Sigmoid colon (tissue), 7 donors: ENCODE data around the gene SNAP47. TPM values are rescaled to one million over a fixed set of nuclear protein-coding genes. Genes with fewer than 3 reads are reported as not detected.
A peak's percentile ranks its signal among the peaks of the same experiment; 100 is the strongest.

Experiments
- DNase-seq: peaks from one replicate; pipeline ENCODE4 v3.0.0-alpha.2; 2019
- H3K27ac ChIP-seq, 4 donors: fragments of 200-600 bp; sonication (generic); one replicate each; pipeline ENCODE4 v1.5.1; 2016 to 2019; ENCODE audit warnings: mild to moderate bottlenecking in 1 of 4
- H3K27me3 ChIP-seq, 3 donors: fragments of 200-600 bp; sonication (generic); one replicate each; pipeline ENCODE4 v1.5.1; 2019; ENCODE audit warnings: mild to moderate bottlenecking in 1 of 3
- H3K36me3 ChIP-seq, 4 donors: fragments of 200-600 bp; sonication (generic); one replicate each; pipeline ENCODE4 v1.5.1; 2016 to 2019
- H3K4me1 ChIP-seq, 4 donors: fragments of 200-600 bp; sonication (generic); one replicate each; pipeline ENCODE4 v1.5.1; 2017 to 2019
- H3K4me3 ChIP-seq, 4 donors: fragments of 200-600 bp; sonication (generic); one replicate each; pipeline ENCODE4 v1.5.1; 2017 to 2019; ENCODE audit warnings: mild to moderate bottlenecking in 2 of 4, moderate library complexity in 1 of 4
- H3K9me3 ChIP-seq, 4 donors: fragments of 200-600 bp in 3 of 4; sonication (generic) in 3 of 4; one replicate each; pipeline versions ENCODE4 v1.5.1 to v1.6.1; 2013 to 2019
- CTCF ChIP-seq, 4 experiments: fragments of 450-650 bp in 3 of 4; fragments of 200-600 bp in 1 of 4; IDR thresholded peaks; one replicate each; pipeline ENCODE4 v1.5.1; 2016 to 2019; ENCODE audit warnings: antibody characterized with exemption in 4 of 4, mild to moderate bottlenecking in 3 of 4, moderate library complexity in 2 of 4
- EP300 ChIP-seq, 4 donors: sonication (generic); formaldehyde crosslinking; IDR thresholded peaks; one replicate each; pipeline ENCODE4 v1.6.1; 2017; ENCODE audit warnings: antibody characterized with exemption in 4 of 4
- POLR2A ChIP-seq, 2 donors: fragments of 450-650 bp; IDR thresholded peaks; one replicate each; pipeline ENCODE4 v1.6.1; 2016; ENCODE audit warnings: antibody characterized with exemption in 2 of 2, mild to moderate bottlenecking in 2 of 2, moderate library complexity in 2 of 2
- POLR2AphosphoS5 ChIP-seq, 4 donors: sonication (generic); formaldehyde crosslinking; IDR thresholded peaks; one replicate each; pipeline ENCODE4 v1.6.1; 2017; ENCODE audit warnings: antibody characterized with exemption in 4 of 4
- WGBS, 2 donors: extraction: QIAGEN DNeasy Blood & Tissue Kit; methylation state at CpG; one replicate each; pipeline ENCODE4 v1.1.7; 2013; 5-methylcytosine and 5-hydroxymethylcytosine counted together
- intact Hi-C: fragments of 100-400 bp; cut with DNase I; formaldehyde crosslinking; loops from one replicate; pipeline ENCODE4 v1.15.1; 2023
- polyA plus RNA-seq, 3 donors: library from polyadenylated mRNA; stranded (reverse); fragments of 200-250 nt; gene quantifications; one replicate each; pipeline ENCODE4 v1.2.3, GENCODE V29; 2013
- total RNA-seq, 4 donors: library from RNA; depleted of rRNA; stranded (reverse); fragments of >200 nt; gene quantifications; one replicate each; pipeline ENCODE4 v1.1.0, GENCODE V29; 2016
- donor health status: healthy with polysubstance abuse.
- donor health status: Bipolar disorder and iron deficiency.
- donor health status: healthy.

Gene SNAP47
- total and polyA plus RNA-seq, 7 donors: 13.8 to 51.6 (median 33.9) TPM

- H3K4me3 ChIP-seq: peak overlapping the region; percentile 72 to 97 (median 81)
- H3K9me3 ChIP-seq: no peaks in the 10 kb centered on the region
- peak overlapping the region; percentile 84 to 89 (median 88) for H3K27ac ChIP-seq
- WGBS, 2 donors: 1 to 3% methylated on average over 10 of the region's 10 CpGs
- intact Hi-C loops: loop anchor here (5.0 kb wide), 1 partner anchor 348 kb away; the partner anchor contains the start of gene ARF1
- H3K36me3 ChIP-seq: peaks cover 8 to 19% (median 15%) of the 10 kb centered on the region in 4 donors
- no peak for DNase-seq
- no peaks in the 10 kb centered on the region for H3K27me3 ChIP-seq
- TF ChIP-seq EP300 (IDR thresholded peaks at IDR 0.05): no peak
- TF ChIP-seq POLR2AphosphoS5 (IDR thresholded peaks at IDR 0.05): no peak
- no peak for TF ChIP-seq POLR2A (IDR thresholded peaks at IDR 0.05)
- peaks cover 0 to 49% (median 42%) of the 10 kb centered on the region in 4 donors for H3K4me1 ChIP-seq
Measured at GRCh38 chr1:227734546-227734855, 734 bp upstream of the SNAP47 start.

DNA sequence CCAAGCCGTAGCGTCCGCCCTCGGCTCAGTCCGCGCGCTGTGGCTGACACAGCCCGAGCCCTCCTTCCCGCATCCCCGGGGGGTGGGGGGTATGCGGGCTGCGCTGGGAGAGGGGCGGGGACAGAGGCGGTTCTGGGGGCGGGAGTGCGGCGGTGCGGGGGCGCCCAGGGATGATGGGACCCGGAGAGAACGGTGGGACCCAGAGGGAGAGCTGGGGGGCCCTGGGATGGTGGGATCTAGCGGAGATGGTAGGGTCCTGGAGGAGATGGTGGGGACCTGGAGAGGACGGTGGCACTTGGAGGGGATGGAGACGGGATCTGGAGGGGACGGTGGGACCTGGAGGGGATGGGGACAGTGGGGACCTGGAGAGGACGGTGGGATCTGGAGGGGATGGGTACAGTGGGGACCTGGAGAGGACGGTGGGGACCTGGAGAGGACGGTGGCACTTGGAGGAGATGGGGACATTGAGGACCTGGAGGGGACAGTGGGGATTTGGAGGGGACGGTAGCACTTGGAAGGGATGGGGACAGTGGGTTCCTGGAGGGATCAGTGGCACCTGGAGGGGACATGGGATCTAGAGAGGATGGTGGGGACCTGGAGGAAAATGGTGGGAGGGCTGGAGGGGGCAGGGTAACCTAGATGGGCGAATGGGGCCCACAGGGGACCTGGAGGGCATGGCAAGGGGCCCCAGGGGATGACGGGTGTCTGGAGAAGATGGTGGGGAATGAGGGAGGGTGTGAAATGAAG is 477 bp downstream of the SNAP47 start:
- H3K27ac ChIP-seq: peak overlapping the region; percentile 84 to 89 (median 88)
- peaks cover 8 to 19% (median 15%) of the 10 kb centered on the region in 4 donors for H3K36me3 ChIP-seq
- TF ChIP-seq POLR2A (IDR thresholded peaks at IDR 0.05) (no peak), CTCF (IDR thresholded peaks at IDR 0.05) (no peak), EP300 (IDR thresholded peaks at IDR 0.05) (no peak)
- H3K4me1 ChIP-seq: peaks cover 0 to 39% (median 33%) of the 10 kb centered on the region in 4 donors
- WGBS, 2 donors: 1 to 2% methylated on average over 31 of the region's 31 CpGs
- peak overlapping the region; percentile 72 to 97 (median 81) for H3K4me3 ChIP-seq
- intact Hi-C loops: no loop called here
- H3K27me3 ChIP-seq: no peaks in the 10 kb centered on the region
- H3K9me3 ChIP-seq: no peaks in the 10 kb centered on the region
- no peak for DNase-seq

GRCh38 chr1:227736814-227737432 is 1.7 kb downstream of the SNAP47 start:
- no peak for DNase-seq
- Histone ChIP-seq H3K36me3 (peaks cover 5 to 17% (median 13%) of the 10 kb centered on the region in 4 donors), H3K27ac (no peak overlapping the region), H3K27me3 (no peaks in the 10 kb centered on the region), H3K4me3 (no peak overlapping the region), H3K9me3 (no peaks in the 10 kb centered on the region), H3K4me1 (peaks cover 0 to 39% (median 29%) of the 10 kb centered on the region in 4 donors)
- intact Hi-C loops: no loop called here
- WGBS, 2 donors: 74 to 88% methylated on average over 11 of the region's 11 CpGs
- TF ChIP-seq POLR2AphosphoS5 (IDR thresholded peaks at IDR 0.05): no peak
- TF ChIP-seq CTCF (IDR thresholded peaks at IDR 0.05): no peak
- TF ChIP-seq EP300 (IDR thresholded peaks at IDR 0.05): no peak
- TF ChIP-seq POLR2A (IDR thresholded peaks at IDR 0.05): no peak

GRCh38 chr1:227738820-227739219 is 3.6 kb downstream of the SNAP47 start:
- Histone ChIP-seq H3K4me1 (peaks cover 0 to 28% (median 24%) of the 10 kb centered on the region in 4 donors), H3K27ac (no peak overlapping the region), H3K27me3 (no peaks in the 10 kb centered on the region), H3K36me3 (peaks cover 0 to 4% (median 0%) of the 10 kb centered on the region in 4 donors), H3K4me3 (no peak overlapping the region), H3K9me3 (no peaks in the 10 kb centered on the region)
- TF ChIP-seq POLR2AphosphoS5 (IDR thresholded peaks at IDR 0.05): no peak
- no peak for TF ChIP-seq CTCF (IDR thresholded peaks at IDR 0.05)
- no peak for TF ChIP-seq EP300 (IDR thresholded peaks at IDR 0.05)
- TF ChIP-seq POLR2A (IDR thresholded peaks at IDR 0.05): no peak
- intact Hi-C loops: no loop called here
- DNase-seq: no peak
- WGBS, 2 donors: 94 to 95% methylated on average over 9 of the region's 9 CpGs

- no peaks in the 10 kb centered on the region for H3K27me3 ChIP-seq
- no peak overlapping the region for H3K4me3 ChIP-seq
- 90% methylated on average over 7 of the region's 7 CpGs for WGBS, 2 donors
- no peaks in the 10 kb centered on the region for H3K9me3 ChIP-seq
- no peak for TF ChIP-seq CTCF (IDR thresholded peaks at IDR 0.05)
- peaks cover 0 to 20% (median 16%) of the 10 kb centered on the region in 4 donors for H3K4me1 ChIP-seq
- peak; percentile 41 for DNase-seq
- peaks cover 0 to 4% (median 0%) of the 10 kb centered on the region in 4 donors for H3K36me3 ChIP-seq
- no peak overlapping the region for H3K27ac ChIP-seq
- intact Hi-C loops: no loop called here
Measured at GRCh38 chr1:227739636-227740035, 4.4 kb downstream of the SNAP47 start.
